ENCODE measurements around the gene IL31RA.

- TF ChIP-seq CTCF (conservative IDR thresholded peaks at IDR 0.05; ENCODE audit: low read length) = no peak
- no peak for TF ChIP-seq EZH2phosphoT487 (IDR thresholded peaks at IDR 0.05; ENCODE audit: borderline replicate concordance)
Observed at GRCh38 chr5:55925712-55926111, 74.6 kb downstream of the IL31RA start.
